ENCODE measurements around the gene SESN3.
"Not testable (repeated sequence)": the region's sequence is repeated elsewhere in the genome, so short reads cannot be mapped to it uniquely, and the experiment has no call there.

Gene SESN3

DNA sequence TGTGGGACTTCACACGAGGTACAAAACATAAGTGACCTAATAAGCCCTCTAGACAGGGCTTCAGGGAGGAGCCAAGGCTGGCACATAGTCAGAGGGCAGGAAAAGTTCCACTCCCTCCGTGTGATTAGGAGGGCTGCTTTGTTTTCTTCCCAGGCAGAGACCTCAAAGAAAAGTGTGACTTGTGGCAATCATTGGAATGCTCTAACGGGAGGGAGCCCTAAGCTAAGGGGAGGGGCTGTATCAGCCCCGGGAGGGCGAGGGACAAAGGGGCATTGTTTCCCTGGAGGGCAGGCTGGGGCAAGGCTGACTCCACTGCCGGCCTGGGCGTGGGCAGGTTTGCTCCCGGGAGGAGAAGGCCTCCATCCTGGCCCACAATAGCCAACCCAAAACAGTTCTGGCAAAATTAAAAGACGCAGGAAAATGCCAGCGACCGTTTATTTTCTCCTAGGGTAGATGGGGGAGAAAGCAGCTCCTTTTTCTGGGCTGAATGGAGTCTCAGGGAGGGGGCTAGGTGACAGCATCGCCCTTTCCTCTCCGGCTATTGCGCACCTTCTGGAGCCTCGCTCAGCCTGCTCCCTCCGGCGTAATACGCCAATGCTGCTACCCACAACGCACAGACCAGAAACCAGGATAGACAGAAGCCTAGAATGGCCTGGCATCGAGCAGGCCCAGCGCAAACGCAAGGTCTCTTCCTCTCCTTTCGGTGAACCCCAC is 81.2 kb downstream of the SESN3 start:
- DNase-seq = no peak

DNA sequence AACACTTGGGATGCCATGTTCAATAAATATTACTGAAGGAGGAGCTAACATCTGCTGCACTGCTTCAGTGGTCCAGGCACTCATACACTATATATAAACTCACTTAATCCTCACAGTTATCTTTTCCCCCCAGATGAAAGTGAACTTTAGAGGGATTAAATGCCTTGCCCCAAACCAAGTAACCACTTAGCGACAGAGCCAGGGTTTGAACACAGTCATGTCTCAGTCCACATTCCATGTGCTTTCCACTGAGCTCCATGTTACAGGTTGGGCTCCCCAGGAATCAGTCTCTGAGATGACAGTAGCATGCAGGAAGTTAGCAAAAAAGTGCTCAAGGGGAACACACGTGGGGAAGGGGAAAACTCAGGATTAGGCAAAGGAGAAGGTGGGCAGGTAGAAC is 82.1 kb downstream of the SESN3 start:
- no peak for DNase-seq

DNA sequence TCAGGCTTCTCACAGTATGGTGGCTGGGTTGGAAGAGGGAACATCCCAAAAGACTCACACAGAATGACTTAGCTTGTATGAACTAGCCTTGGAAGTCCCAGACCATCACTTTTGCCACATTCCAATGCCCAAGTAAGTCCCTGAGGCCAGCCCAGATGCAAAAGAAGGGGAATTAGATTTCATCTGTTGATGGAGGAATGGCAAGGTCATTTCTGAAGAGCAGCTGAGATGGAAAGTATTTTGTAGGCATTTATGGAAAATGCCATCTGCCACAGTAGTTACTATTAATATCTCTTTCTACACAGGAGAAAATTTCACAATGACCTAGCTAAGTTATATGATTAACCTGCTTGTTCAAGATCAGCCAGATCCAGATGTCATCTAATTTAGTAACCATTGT is 82.6 kb downstream of the SESN3 start:
- DNase-seq = no peak

DNA sequence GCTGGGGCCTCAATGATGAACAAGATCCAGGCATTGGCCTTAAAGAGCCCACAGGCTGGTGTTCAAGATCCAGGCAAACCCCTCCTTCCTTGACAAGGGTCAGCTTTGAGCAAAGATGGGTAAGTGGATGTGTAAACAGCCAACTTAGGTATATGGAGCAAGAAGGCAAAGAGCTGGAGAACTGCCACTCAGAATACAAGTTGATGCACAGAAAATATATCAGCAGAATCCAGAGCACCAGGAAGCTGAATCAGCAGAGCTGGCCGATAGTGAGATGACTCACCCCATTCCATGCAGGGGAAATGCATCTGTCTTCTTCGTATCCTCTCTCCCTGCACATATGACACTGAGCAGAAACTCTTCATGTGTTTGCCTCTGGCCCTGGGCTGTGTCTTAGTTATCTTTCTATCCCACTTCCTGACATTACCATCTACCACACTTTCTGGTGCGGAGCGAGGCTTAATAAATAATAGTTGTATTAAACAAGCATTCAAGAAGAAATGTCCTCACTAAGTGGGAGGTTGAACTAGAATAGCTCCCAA is 83.6 kb downstream of the SESN3 start:
- DNase-seq = no peak

DNA sequence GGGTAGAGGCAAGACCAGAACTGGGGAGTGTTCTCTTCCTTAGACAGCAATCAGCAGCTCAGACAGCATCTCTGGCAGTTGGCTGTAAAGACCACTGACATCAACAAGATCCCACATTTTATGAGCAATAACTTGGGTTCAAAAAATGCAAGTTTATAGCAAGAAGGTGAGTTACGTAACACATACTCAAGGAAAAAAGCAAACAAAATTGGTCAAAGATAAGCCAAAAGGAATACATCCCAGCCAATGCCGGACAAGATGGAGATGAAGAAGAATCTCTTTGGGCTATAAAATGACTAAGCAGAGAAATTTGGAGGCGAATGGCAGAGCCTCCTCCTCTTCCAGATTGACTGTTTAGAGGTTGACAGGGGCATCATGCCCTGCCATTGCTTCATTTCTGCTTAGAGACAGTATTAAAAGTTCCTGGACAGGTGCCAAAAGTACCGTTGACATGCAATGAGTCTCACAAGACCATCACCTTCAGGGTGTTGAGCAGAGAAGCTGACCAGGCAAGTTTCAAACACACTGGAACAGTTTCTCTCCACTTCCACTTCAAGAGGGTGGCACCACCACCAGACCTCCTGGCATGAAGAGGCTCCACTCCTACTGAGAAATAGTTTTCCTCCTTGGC is 85.5 kb downstream of the SESN3 start:
- no peak for DNase-seq

DNA sequence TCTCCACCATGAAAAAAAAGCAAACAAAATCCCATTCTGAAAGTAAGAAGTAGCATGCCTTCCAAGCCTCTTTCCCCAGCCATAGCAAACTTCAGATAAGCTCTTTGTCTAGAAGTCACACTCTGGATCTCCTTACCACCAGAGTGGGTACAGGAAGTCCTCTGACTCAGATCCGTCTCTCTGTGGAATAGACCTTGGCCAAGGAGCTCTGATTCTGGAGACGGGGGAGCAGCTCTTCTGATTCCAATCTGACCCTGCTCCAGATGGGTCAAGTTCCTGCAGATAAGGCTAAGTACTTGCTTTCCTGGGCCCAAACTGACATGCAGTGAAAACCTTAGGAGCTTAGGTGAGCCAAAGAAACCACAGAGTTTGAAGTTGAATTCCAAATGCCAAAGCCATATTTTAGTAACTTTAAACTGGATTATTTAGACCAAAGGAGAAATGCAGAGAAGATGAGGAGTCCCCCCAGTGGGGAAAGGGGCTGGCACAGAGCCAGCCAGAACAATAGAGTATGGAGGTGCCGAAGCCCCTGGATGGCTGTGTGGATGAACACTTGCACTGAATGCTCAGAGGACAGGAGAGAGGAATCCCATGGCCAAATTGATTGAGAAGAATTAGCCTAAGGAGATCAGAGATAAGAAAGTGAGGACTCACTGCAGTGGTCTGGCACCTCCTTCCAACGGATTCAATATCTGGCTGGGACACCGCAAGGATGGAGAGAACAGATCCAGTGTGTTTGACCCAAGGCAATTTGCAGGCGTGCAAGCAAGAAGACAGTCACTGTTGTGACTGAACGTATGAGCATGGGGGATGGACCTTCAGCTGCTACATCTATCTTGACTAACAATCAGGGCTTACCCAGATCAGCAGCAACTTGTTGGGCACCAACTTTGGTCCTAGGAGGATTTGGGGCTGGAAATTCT is 86.4 kb downstream of the SESN3 start:
- DNase-seq = no peak

DNA sequence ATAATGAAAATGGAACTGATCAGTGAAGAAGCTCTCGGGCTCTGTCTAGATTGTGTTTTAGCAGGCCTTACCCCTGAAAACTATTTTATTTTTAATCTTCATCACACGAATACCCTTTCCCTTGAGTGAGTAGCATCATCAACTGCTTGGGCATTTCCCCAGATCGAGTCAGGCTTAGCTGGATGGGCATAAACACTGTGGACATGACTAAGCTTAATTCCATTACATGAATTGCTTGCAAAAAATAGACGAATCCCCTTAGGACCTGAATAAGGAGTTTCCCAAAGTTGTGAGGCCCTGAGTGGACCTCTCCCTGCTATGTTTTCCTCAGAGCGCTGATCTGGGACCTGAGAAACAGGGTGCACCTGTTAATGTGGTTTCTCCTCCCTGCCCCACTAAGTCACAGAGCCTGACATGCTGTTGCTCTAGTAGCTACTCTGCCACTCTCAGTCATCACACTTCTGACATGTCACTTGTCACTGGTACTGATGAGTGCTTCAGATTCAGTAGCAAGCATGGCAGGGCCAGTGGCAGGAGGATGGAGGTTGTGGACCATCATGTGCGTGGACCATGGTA is 87.8 kb downstream of the SESN3 start:
- DNase-seq = no peak

DNA sequence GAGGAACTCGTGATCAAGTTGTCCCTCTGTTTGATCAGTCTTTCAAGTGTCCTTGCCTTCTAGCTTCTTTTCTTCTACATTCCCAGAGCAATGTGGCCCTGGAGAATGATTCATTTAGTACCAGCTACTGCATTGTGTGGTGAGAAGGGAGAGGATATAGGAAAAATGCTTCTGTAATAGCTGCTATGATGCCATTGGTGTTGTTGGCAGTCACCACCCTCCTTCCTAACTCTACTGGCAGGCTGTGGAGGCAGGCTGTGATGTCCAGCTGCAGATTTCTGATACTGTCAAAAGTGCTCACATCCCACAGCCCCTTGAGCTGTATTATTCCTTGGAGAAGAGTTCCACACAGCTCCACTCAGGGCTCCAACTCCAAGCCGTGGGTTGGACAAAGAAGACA is 88.6 kb downstream of the SESN3 start:
- no peak for DNase-seq

DNA sequence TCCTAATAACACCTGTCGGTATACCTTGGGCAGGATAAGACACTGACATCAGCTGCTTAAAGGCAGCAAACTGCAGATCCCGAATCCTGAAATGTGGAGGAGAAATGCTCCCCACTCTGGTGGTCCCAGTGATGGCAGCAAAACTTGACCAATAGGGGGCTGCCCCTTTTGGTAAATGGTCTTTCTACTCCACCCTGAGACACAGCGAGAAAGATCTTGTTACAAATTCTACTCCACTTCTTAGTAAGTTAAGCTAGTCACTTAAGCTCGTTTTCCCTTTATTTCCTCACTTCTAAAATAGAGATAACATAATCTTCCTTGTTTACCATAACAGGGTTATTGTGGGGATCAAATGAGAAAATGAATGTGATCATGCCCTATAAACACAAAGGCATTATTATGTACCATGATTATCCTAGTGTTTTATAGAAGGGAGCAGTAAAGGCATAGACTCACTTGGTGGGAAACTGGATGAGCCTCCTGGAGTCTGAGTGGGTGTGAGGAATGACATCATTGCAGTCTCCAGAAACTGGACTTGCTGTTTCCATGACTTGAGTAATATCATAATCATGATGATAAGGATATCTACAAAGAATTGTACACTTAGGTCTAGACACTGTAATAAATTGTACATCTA is 90.5 kb downstream of the SESN3 start:
- no peak for DNase-seq

DNA sequence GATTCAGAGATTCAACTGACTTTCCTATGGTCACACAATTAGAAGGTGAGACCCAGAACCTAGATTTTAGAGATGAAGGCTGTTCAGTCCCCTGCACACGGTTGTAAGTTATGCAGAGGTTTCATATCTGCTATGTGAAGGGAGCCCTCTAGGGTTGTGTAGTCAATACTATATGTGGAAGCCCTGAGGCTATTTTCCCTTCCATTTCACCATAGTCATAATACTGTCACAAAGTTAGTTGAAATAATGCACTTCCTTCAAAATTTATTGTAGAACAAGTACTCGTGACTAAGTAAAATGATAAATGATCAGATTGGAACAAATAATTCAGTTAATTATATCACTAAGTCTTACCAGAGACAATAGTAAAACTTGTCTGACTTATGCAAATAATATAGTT is 92.6 kb downstream of the SESN3 start:
- DNase-seq = peak in 1 of 2 experiments; percentile 25

DNA sequence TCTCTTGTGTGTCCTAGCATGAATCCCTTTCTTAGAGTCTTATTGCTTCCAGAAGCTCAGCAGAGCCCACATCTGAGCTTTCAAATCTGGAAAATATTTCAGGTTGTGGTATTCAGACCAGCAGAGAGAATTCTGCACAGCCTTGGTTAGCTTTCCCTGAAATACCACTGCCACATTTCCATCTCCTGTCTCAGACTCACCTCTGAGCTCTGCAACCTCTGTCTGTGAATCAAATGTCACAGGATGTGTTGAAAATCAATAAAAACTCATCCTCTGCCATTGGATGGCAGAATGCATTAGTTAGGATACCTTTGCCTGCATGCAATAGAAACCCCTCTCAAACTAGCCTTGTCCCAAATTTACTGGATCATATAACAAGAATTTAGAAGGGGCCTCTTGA is 93.7 kb downstream of the SESN3 start:
- DNase-seq = no peak

DNA sequence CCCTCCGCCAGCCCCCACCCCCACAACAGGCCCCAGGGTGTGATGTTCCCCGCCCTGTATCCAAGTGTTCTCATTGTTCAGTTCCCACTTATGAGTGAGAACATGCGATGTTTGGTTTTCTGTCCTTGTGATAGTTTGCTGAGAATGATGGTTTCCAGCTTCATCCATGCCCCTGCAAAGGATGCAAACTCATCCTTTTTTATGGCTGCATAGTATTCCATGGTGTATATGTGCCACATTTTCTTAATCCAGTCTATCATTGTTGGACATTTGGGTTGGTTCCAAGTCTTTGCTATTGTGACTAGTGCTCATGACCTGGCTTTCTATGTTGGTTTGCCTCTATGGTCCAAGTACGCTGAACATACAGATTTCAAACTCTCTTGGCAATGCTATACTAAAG is 94.3 kb downstream of the SESN3 start:
- not testable (repeated sequence) for DNase-seq

DNA sequence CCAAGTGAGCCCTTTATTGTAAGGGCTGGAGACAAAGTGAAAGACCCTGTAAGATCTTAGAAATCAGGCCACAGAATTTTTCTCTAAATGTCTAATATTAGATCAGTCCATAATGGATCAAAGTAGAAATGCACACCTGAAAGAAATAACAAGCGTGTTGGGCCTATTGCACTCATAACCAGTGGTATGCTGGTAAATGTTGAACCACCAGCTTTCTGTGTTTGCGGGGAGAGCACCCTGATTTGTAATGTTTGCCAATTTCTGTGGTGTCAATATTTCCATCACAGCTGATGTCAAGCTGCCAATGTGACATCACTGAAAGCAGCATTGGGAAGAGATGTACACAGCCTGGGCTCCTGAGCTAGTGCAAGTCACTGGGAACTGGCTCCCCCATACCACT is 95.1 kb downstream of the SESN3 start:
- DNase-seq = no peak

DNA sequence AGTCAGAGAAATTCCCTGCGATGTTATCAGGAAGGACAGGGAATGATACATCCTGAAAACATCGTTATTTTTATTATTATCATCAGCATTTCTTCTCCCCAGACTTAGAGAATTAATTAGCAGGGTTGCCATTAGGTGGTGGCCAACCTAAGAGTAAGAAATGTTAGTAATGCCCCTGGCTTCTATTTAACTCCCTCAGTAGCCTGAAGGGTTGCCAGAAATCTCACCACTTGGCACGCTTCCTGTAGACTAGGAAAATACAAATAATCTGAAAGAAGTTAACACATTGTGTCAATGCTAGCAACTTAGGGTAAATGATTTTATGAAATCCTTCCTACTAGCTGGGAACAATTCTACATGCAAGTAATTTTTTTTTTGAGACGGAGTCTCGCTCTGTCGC is 95.8 kb downstream of the SESN3 start:
- DNase-seq = no peak

DNA sequence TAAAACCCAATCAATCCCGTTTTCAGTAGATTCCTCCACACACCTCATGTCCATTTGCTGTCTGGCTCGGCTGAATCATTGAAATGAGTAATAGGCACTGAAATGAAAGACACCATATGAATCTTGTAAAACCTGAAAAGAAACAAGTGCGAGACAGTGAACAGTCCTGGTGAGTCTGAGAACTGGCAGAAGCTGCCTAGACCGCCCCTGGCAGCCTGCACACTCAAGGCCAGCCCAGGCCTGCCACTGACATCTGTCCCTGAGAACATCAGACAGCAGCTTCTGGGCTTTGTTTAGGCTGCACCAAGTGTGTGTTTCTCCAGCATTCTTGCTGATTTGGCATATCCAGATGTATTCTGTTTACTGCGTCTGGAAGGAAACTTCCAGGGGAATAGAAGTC is 96.5 kb downstream of the SESN3 start:
- no peak for DNase-seq

DNA sequence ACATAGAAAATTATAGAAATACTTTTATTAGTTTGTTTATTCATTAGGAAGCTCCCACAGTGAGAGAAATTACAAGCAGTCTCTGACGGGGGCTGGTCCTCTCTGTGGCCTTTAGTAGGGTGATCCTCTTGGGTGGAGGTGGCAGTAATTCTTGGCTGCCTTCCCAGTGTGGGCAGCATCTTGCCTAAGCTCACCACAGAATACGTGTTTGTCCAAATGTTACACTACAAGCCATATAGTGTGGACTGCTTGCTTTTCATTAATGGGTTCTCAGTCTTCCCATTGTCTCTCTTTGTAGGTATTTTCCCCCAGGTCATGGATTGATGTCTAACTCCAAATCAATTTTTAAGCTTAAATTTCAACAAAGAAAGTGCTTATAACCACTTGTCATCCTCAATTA is 98.0 kb downstream of the SESN3 start:
- DNase-seq = no peak

DNA sequence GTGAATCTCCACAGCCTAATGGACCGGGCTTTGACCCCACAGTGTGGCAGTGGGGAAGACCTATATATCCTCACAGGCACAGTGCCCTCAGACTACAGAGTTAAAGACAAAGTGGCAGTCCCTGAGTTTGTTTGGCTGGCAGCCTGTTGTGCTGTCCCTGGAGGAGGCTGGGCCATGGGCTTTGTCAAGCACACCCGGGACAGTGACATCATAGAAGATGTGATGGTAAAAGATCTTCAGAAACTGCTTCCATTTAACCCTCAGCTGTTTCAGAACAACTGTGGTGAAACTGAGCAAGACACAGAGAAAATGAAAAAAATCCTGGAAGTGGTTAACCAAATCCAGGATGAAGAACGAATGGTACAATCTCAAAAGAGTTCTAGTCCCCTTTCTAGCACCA is 102.4 kb downstream of the SESN3 start:
- no peak for DNase-seq

DNA sequence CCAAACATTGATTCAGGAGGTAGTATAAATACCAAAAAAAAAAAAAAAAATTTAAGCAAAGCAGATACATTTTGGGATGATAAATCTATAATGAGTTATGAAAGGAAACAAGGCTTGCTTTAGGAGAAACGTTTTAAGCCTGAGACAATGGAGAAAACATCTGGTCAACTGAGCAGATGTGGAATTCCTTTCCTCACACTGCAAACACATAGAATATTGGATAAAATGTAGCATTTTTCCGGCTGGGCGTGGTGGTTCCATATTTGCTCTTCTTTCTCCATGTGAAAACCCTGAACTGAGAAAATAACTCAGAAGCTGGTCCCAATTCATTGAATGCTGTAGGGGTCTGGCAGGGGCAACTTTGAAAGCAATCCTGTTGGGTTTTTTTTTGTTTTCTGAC is 107.4 kb downstream of the SESN3 start:
- no peak for DNase-seq

DNA sequence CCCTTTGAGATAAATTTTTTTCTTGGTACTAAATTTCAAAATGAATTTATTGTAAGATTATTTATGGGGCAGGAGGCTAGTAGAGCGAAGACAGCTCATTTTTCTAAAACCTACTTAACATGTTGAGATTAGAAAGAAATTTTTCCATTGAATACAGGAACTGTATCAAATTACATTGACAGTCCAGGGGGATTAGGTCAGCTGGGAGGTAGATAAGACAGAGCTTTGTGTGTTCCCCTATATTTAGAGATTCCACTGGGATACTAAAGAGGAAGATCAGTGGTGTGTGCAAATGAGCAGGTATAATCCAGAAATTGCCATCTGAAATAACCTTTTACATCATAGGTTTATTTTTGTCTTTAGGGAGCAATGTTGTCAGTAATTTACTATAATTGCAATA is 109.3 kb downstream of the SESN3 start:
- DNase-seq = no peak

DNA sequence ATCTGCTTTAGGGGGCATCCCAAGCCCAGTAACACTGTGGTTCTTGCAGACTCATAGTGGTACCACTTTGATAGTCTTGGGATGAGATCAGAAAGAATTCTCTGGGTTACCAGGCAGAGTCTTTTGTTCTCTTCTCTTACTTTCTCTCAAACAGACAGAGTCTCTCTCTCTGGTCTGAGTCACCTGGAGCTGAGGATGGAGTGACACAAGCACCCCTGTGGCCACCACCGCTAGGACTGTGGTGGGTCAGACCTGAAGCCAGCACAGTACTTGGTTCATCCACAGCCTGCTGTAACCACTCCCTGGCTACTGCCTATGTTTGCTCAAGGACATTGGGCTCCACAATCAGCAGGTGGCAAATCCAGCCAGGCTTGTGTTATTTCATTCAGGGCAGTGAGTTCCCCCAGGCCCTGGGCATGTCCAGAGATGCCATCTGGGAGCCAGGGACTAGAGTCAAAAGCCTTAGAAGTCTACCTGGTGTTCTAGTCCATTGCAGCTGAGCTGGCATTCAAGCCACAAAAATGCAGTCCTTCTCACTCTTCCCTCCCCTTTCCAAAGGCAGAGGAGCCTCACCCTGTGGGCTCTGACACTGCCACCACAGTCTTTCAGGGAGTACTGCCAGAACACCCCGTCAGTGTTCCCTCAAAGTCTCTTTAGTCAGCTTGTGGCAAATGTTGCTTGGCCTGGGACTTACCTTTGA is 111.5 kb downstream of the SESN3 start:
- DNase-seq = no peak

DNA sequence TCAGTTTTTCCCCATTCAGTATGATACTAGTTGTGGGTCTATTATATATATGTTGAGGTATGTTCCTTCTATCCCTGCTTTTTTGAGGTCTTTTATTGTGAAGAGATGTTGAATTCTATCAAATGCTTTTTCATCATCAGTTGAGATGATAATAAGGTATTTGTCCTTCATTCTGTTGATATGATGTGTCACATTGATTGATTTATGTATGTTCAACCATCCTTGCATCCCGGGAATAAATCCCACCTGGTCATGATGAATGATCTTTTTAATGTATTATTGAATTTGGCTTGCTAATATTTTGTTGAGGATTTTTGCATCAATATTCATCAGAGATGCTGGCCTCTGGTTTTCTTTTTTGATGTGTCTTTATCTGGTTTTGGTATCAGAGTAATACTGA is 115.4 kb downstream of the SESN3 start:
- DNase-seq = no peak

All from SHP77 (cell line).